MCF 10A (cell line): ENCODE results near the gene LRRC42. TPM values are rescaled to one million over a fixed set of nuclear protein-coding genes. Genes with fewer than 3 reads are reported as not detected.

Experiments used
- BruUV-seq: library from RNA; stranded (reverse); fragments of 400-500 nt; replicated peaks from 2 replicates; lab custom pipeline; 2021; lab: Mats Ljungman, UMichigan
- CTCF ChIA-PET: fragments of 300-600 bp; sonication (Branson Sonifier 250); formaldehyde crosslinking; extraction: SDS; loops from one replicate; lab custom pipeline; 2021; ENCODE audit warnings: antibody characterized with exemption, inconsistent platforms; lab: Yijun Ruan, JAX
- POLR2A ChIA-PET: fragments of 300-600, 350-650 bp; sonication (Branson Sonifier 250); formaldehyde crosslinking; extraction: SDS; loops from one replicate; lab custom pipeline; 2020; ENCODE audit warnings: antibody characterized with exemption, inconsistent platforms; lab: Yijun Ruan, JAX
- DNase-seq: peaks from one replicate; pipeline ENCODE4 v3.0.0-alpha.2; 2018; ENCODE audit not compliant: unreplicated experiment
- H3K27ac Mint-ChIP-seq: one replicate; pipeline ENCODE4 v1.8.0; 2022; ENCODE audit warnings: mild to moderate bottlenecking, low read depth, mixed read lengths; ENCODE audit not compliant: unreplicated experiment
- H3K27me3 Mint-ChIP-seq: one replicate; pipeline ENCODE4 v1.8.0; 2022; ENCODE audit warnings: mixed read lengths; ENCODE audit not compliant: insufficient read depth, unreplicated experiment
- H3K36me3 Mint-ChIP-seq: one replicate; pipeline ENCODE4 v1.8.0; 2022; ENCODE audit warnings: mild to moderate bottlenecking, moderate library complexity, mixed read lengths; ENCODE audit not compliant: insufficient read depth, unreplicated experiment
- H3K4me1 Mint-ChIP-seq: one replicate; pipeline ENCODE4 v1.8.0; 2022; ENCODE audit warnings: mixed read lengths; ENCODE audit not compliant: insufficient read depth, unreplicated experiment
- H3K4me3 Mint-ChIP-seq: one replicate; pipeline ENCODE4 v1.8.0; 2022; ENCODE audit warnings: mild to moderate bottlenecking, moderate library complexity, mixed read lengths; ENCODE audit not compliant: unreplicated experiment
- H3K9me3 Mint-ChIP-seq: one replicate; pipeline ENCODE4 v1.8.0; 2022; ENCODE audit warnings: mixed read lengths; ENCODE audit not compliant: unreplicated experiment
- CTCF ChIP-seq: fragments of 200-600 bp; IDR thresholded peaks from one replicate; pipeline ENCODE4 v1.8.0; 2022; ENCODE audit warnings: antibody characterized with exemption, mild to moderate bottlenecking; ENCODE audit not compliant: unreplicated experiment
- intact Hi-C: fragments of 100-400 bp; cut with micrococcal nuclease; formaldehyde crosslinking; loops from 2 replicates; pipeline ENCODE4 v1.14.1; 2022
- total RNA-seq: library from RNA; stranded (reverse); gene quantifications from 2 replicates; pipeline ENCODE4 v1.2.3, GENCODE V29; 2022

The LRRC42 gene
- total RNA-seq, 1 experiment from 2014 or later = 41.2 TPM

- Mint-ChIP-seq H3K4me3 (no peak overlapping the region), H3K27ac (peak overlapping the region; percentile 67), H3K27me3 (no peaks in the 10 kb centered on the region), H3K4me1 (no peaks in the 10 kb centered on the region), H3K9me3 (no peaks in the 10 kb centered on the region), H3K36me3 (peaks cover 63% of the 10 kb centered on the region)
- intact Hi-C loops = no loop called here
- POLR2A ChIA-PET = interaction anchor here (0.6 to 2.3 kb wide), 4 partner anchors 12 to 133 kb away, joined by 3 to 7 read pairs (median 4); partner anchors contain the start of genes IFT25 and TMEM59
- no TSS peak for BruUV-seq
- CTCF ChIA-PET = interaction anchor here (0.7 to 1.1 kb wide), 2 partner anchors 20 to 30 kb away, joined by 3 to 4 read pairs; partner anchors contain the start of gene YIPF1
- no peak for DNase-seq
- no peak for TF ChIP-seq CTCF
Measured at GRCh38 chr1:53919675-53920066, 26.5 kb upstream of the LRRC42 start.

- Mint-ChIP-seq H3K4me1 (no peaks in the 10 kb centered on the region), H3K36me3 (peaks cover 60% of the 10 kb centered on the region), H3K27me3 (no peaks in the 10 kb centered on the region), H3K27ac (no peak overlapping the region), H3K9me3 (no peaks in the 10 kb centered on the region), H3K4me3 (no peak overlapping the region)
- intact Hi-C loops = no loop called here
- ChIA-PET CTCF (interaction anchor here (1.7 to 2.0 kb wide), 2 partner anchors 49 to 66 kb away, joined by 4 to 5 read pairs; no protein-coding TSS in a partner anchor), POLR2A (interaction anchor here (1.8 kb wide), 1 partner anchor 18 kb away, joined by 7 read pairs; the partner anchor contains the start of genes IFT25 and LRRC42)
- no peak for DNase-seq
- TF ChIP-seq CTCF = no peak
- BruUV-seq = no TSS peak
Measured at GRCh38 chr1:53927376-53927881, 18.7 kb upstream of the LRRC42 start.

- no TSS peak for BruUV-seq
- intact Hi-C loops = no loop called here
- CTCF ChIA-PET = interaction anchor here (1.7 kb wide), 1 partner anchor 51 kb away, joined by 4 read pairs; no protein-coding TSS in a partner anchor
- H3K4me3 Mint-ChIP-seq = no peak overlapping the region
- peaks cover 42% of the 10 kb centered on the region for H3K36me3 Mint-ChIP-seq
- no peaks in the 10 kb centered on the region for H3K4me1 Mint-ChIP-seq
- H3K9me3 Mint-ChIP-seq = peaks cover 8% of the 10 kb centered on the region
- no peaks in the 10 kb centered on the region for H3K27me3 Mint-ChIP-seq
- no peak for TF ChIP-seq CTCF
- H3K27ac Mint-ChIP-seq = no peak overlapping the region
- POLR2A ChIA-PET = no interaction called here
- DNase-seq = no peak
Measured at GRCh38 chr1:53929246-53929960, 16.7 kb upstream of the LRRC42 start.

GRCh38 chr1:53930932-53931331 is 15.2 kb upstream of the LRRC42 start:
- no peak overlapping the region for H3K4me3 Mint-ChIP-seq
- H3K9me3 Mint-ChIP-seq = peaks cover 8% of the 10 kb centered on the region
- H3K36me3 Mint-ChIP-seq = peaks cover 41% of the 10 kb centered on the region
- ChIA-PET POLR2A (interaction anchor here (0.7 to 1.8 kb wide), 3 partner anchors 18 to 25 kb away, joined by 3 to 10 read pairs (median 4); no protein-coding TSS in a partner anchor), CTCF (interaction anchor here (0.9 kb wide), 1 partner anchor 19 kb away, joined by 3 read pairs; no protein-coding TSS in a partner anchor)
- intact Hi-C loops = no loop called here
- DNase-seq = no peak
- no peak for TF ChIP-seq CTCF
- no peak overlapping the region for H3K27ac Mint-ChIP-seq
- H3K4me1 Mint-ChIP-seq = no peaks in the 10 kb centered on the region
- H3K27me3 Mint-ChIP-seq = no peaks in the 10 kb centered on the region
- no TSS peak for BruUV-seq
